Measurements from ENCODE around the gene CDH16.

GRCh38 chr16:66954097-66954659 is 35.5 kb upstream of the CDH16 start:
- TF ChIP-seq REST (IDR thresholded peaks at IDR 0.05; ENCODE audit: unreplicated experiment) (no peak), CTCF (conservative IDR thresholded peaks at IDR 0.05; ENCODE audit: low read depth in 2 of 2) (peak; percentile 91 to 93), EZH2phosphoT487 (IDR thresholded peaks at IDR 0.05; ENCODE audit: unreplicated experiment) (no peak), NANOG (IDR thresholded peaks at IDR 0.05; ENCODE audit: borderline replicate concordance) (no peak), EZH2 (IDR thresholded peaks at IDR 0.05; ENCODE audit: low read depth, unreplicated experiment) (no peak), CREB1 (CRISPR knock-in tag; IDR thresholded peaks at IDR 0.05; ENCODE audit: low read depth) (no peak), POLR2AphosphoS5 (IDR thresholded peaks at IDR 0.05; ENCODE audit: low read depth) (no peak), ZNF114 (CRISPR knock-in tag; IDR thresholded peaks at IDR 0.05) (no peak), JUNB (IDR thresholded peaks at IDR 0.05; ENCODE audit: unreplicated experiment) (no peak), ETS1 (IDR thresholded peaks at IDR 0.05) (no peak), ZNF331 (CRISPR knock-in tag; IDR thresholded peaks at IDR 0.05; ENCODE audit: low read depth) (no peak)

Measured in GM23338 (cell line).